Measurements from ENCODE around the gene GAPDHS. TPM values are rescaled to one million over a fixed set of nuclear protein-coding genes. Genes with fewer than 3 reads are reported as not detected.

GAPDHS gene
- total and polyA plus RNA-seq, 2 of the 4 experiments (the other 2 are of a cell fraction), result not detected

DNA sequence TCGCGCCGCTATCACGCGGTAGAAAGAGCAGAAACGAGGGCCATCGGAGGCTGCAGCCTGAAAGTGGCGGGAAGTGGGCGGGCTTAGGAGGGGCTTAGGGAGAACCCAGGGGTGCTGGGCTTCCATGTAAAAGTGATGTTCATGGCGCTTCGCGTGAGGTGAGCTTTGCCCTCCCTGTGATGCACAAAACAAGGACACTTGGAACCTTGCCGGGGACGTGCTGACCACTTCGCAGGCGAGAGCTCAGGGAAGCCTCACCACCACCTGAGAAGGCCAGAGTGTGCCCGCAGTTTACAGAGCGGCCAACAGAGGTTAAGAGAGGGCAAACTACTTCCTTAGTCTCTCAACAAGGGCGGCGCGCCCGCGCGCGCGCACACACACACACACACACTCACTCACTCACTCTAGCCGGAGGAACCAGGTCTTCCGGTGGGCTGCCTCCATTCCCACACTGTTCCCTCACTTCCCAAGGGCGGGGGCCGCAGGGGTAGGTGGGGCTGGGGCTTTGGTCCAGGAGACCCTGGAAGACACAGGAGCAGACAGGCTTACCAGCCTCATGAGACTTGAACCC, 651 bp downstream of the GAPDHS start:
- no peak overlapping the region for H3K4me3 ChIP-seq (ENCODE audit: insufficient read depth, low read depth, low read length)
- no peak overlapping the region for H3K27ac ChIP-seq (ENCODE audit: insufficient read depth, low read length)
- no peak overlapping the region for H3K9ac ChIP-seq (ENCODE audit: low read depth, low read length)
- no peak overlapping the region for H4K5ac ChIP-seq (ENCODE audit: low read depth, low read length)
- WGBS, 2 experiments (ENCODE audit: extremely low coverage in 2 of 2, insufficient read length in 1 of 2), result no CpG with 5 or more reads among the region's 30 CpGs
- H2AK5ac ChIP-seq (ENCODE audit: low read depth, low read length), result 0 out of 2 replicates have a peak overlapping the region, but pooled peaks have one; percentile 21
- H2BK5ac ChIP-seq (ENCODE audit: low read depth, low read length, poor library complexity, severe bottlenecking), result no peak overlapping the region
- H3K9me1 ChIP-seq (ENCODE audit: insufficient read depth, low read length), result peaks cover 5% of the 10 kb centered on the region; the same call in 1 of the 2 replicates
- ATAC-seq (ENCODE audit: low read depth) (peak; percentile 72), DNase-seq (peak; percentile 57)
- in situ Hi-C loops (cut with MboI; ENCODE audit: low sequenced_read_pairs), result no loop called here
- no peak overlapping the region for H3K56ac ChIP-seq (ENCODE audit: extremely low read depth, insufficient read depth, low read length)
- H3K18ac ChIP-seq (ENCODE audit: low read depth, low read length), result no peak overlapping the region
- CTCF ChIA-PET, result no interaction called here
- peak overlapping the region; percentile 45; the same call in 1 of the 2 replicates for H3K4ac ChIP-seq (ENCODE audit: low read depth, low read length)
- peak overlapping the region; percentile 92 for H2AK9ac ChIP-seq (replicated peaks; ENCODE audit: low read depth, low read length, poor library complexity)
- intact Hi-C loops (cut with micrococcal nuclease), result no loop called here
- TF ChIP-seq MAZ (IDR thresholded peaks at IDR 0.05; ENCODE audit: borderline replicate concordance, low read depth, low read length), result no peak
- TF ChIP-seq NFE2L2 (IDR thresholded peaks at IDR 0.05; ENCODE audit: low read depth, low read length), result no peak
- no peak for TF ChIP-seq SMC3 (IDR thresholded peaks at IDR 0.05; ENCODE audit: low read depth, low read length)
- TF ChIP-seq, protein P1, sequence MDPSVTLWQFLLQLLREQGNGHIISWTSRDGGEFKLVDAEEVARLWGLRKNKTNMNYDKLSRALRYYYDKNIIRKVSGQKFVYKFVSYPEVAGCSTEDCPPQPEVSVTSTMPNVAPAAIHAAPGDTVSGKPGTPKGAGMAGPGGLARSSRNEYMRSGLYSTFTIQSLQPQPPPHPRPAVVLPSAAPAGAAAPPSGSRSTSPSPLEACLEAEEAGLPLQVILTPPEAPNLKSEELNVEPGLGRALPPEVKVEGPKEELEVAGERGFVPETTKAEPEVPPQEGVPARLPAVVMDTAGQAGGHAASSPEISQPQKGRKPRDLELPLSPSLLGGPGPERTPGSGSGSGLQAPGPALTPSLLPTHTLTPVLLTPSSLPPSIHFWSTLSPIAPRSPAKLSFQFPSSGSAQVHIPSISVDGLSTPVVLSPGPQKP (IDR thresholded peaks at IDR 0.05; ENCODE audit: borderline replicate concordance, low read depth, low read length), result no peak
- TF ChIP-seq BHLHE40 (IDR thresholded peaks at IDR 0.05; ENCODE audit: low read depth, low read length), result no peak
- TF ChIP-seq FOS (IDR thresholded peaks at IDR 0.05; ENCODE audit: low read depth, low read length), result no peak
- no peak for TF ChIP-seq CEBPB (IDR thresholded peaks at IDR 0.05; ENCODE audit: low read depth, low read length)
- TF ChIP-seq CHD1 (IDR thresholded peaks at IDR 0.05; ENCODE audit: low read depth, low read length), result no peak
- TF ChIP-seq RFX5 (IDR thresholded peaks at IDR 0.05; ENCODE audit: low read depth, low read length), result no peak
- TF ChIP-seq, protein P2, sequence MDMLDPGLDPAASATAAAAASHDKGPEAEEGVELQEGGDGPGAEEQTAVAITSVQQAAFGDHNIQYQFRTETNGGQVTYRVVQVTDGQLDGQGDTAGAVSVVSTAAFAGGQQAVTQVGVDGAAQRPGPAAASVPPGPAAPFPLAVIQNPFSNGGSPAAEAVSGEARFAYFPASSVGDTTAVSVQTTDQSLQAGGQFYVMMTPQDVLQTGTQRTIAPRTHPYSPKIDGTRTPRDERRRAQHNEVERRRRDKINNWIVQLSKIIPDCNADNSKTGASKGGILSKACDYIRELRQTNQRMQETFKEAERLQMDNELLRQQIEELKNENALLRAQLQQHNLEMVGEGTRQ (IDR thresholded peaks at IDR 0.05; ENCODE audit: low read depth, low read length), result no peak
- no peak for TF ChIP-seq RCOR1 (IDR thresholded peaks at IDR 0.05; ENCODE audit: insufficient replicate concordance, low read length)
- TF ChIP-seq, protein P3, sequence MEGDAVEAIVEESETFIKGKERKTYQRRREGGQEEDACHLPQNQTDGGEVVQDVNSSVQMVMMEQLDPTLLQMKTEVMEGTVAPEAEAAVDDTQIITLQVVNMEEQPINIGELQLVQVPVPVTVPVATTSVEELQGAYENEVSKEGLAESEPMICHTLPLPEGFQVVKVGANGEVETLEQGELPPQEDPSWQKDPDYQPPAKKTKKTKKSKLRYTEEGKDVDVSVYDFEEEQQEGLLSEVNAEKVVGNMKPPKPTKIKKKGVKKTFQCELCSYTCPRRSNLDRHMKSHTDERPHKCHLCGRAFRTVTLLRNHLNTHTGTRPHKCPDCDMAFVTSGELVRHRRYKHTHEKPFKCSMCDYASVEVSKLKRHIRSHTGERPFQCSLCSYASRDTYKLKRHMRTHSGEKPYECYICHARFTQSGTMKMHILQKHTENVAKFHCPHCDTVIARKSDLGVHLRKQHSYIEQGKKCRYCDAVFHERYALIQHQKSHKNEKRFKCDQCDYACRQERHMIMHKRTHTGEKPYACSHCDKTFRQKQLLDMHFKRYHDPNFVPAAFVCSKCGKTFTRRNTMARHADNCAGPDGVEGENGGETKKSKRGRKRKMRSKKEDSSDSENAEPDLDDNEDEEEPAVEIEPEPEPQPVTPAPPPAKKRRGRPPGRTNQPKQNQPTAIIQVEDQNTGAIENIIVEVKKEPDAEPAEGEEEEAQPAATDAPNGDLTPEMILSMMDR (conservative IDR thresholded peaks at IDR 0.05; ENCODE audit: low read depth, low read length), result no peak
- H3K14ac ChIP-seq (replicated peaks; ENCODE audit: low read depth, low read length), result 0 out of 2 replicates have a peak overlapping the region, but pooled peaks have one; percentile 14
- H2BK15ac ChIP-seq (ENCODE audit: low read depth, low read length), result no peak overlapping the region
- no peak overlapping the region for H2BK120ac ChIP-seq (ENCODE audit: low read depth, low read length)
- H3K79me1 ChIP-seq (ENCODE audit: low read depth in 1 of 2, low read length in 2 of 2), result no peaks in the 10 kb centered on the region
- H3K4me1 ChIP-seq (ENCODE audit: control insufficient read depth, insufficient read depth, low read length), result peaks cover 7% of the 10 kb centered on the region; the same call in 1 of the 2 replicates
- no peak overlapping the region for H4K91ac ChIP-seq (ENCODE audit: insufficient read depth, low read depth, low read length)
- H3K23ac ChIP-seq (ENCODE audit: low read depth, low read length), result peak overlapping the region; percentile 51; the same call in 1 of the 2 replicates
- no peaks in the 10 kb centered on the region for H4K20me1 ChIP-seq (ENCODE audit: insufficient read depth, low read length)
- dilution Hi-C loops (cut with HindIII; ENCODE audit: low sequenced_read_pairs, unreplicated experiment), result no loop called here
- H3K27me3 ChIP-seq (ENCODE audit: control insufficient read depth, insufficient read depth, low read length), result peaks cover 8% of the 10 kb centered on the region; the same call in 1 of the 2 replicates
- no peaks in the 10 kb centered on the region for H3K9me3 ChIP-seq (ENCODE audit: control insufficient read depth, insufficient read depth, low read length)
- peak overlapping the region; percentile 78 for H3K4me2 ChIP-seq (ENCODE audit: low read depth, low read length)
- H2BK20ac ChIP-seq (ENCODE audit: low read depth, low read length), result no peak overlapping the region
- no TSS peak for BruUV-seq (replicated peaks)
- peak overlapping the region in 1 of 2 experiments; percentile 41; a peak in 1 of 4 replicates for H4K8ac ChIP-seq (ENCODE audit: low read depth in 2 of 2, low read length in 2 of 2)
- no peaks in the 10 kb centered on the region for H3K36me3 ChIP-seq (ENCODE audit: control insufficient read depth, insufficient read depth, low read length)
- peak overlapping the region; percentile 86 for H2AFZ ChIP-seq (replicated peaks; ENCODE audit: low read length, poor library complexity)
- POLR2A ChIA-PET (ENCODE audit: unreplicated experiment), result no interaction called here
